ENCODE results near the gene TMUB2. TPM values are rescaled to one million over a fixed set of nuclear protein-coding genes. Genes with fewer than 3 reads are reported as not detected.

The TMUB2 gene
- total and polyA plus RNA-seq, 9 of the 15 experiments (the other 6 are each of a cell fraction or from before 2014, with no cell fraction given): 4.1 to 29.8 (median 16.3) TPM

DNA sequence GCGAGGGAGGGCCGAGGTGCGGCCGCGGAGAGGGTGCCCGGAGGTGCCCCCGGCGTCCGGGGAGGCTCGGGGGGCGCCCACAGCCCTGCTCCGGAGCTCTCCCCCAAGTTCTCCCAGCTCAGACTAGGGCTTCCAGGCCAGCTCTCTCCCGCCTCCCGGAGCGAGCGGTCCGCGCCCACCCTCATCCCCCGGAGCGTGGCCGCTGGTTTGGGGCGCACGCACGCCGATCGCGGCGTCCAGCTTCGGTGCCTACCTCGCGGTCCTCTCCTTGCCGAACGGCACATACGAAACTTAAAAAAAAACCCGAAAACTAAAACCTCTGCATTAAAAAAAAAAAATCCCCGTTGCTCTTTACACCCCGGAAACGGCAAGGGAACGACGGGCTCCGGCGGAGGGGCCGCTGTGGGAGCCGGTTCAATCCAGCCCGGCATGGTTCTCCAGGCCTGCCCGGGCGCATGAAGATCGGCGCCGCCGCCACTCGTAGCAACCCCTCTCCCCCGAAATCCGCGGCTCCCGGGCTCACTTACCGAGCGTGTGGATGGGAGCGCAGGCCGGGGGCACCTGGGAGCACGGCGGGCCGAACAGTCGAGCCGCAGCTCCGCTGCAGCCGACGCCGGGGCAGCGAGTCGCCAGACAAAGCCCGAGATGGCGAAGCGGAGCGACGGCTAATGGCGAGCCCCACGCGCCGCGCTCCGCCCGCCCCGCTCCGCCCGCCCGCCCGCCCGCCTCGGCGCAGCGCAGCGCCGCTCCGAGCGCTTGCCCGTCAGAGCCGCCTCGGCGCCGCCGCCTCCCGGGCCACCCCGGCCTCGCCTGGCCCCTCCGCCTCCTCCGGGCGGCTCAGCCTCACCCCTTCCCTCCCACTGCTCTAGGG, 33.7 kb downstream of the TMUB2 start (continued):
- no peak for TF ChIP-seq MEIS2 (IDR thresholded peaks at IDR 0.05; ENCODE audit: partially characterized antibody)
- no peak for TF ChIP-seq FIP1L1 (IDR thresholded peaks at IDR 0.05; ENCODE audit: low read depth, low read length, poor library complexity, severe bottlenecking)
- TF ChIP-seq HNRNPK (IDR thresholded peaks at IDR 0.05; ENCODE audit: low read depth, low read length, poor library complexity, severe bottlenecking): no peak
- no peak for TF ChIP-seq HNRNPLL (IDR thresholded peaks at IDR 0.05; ENCODE audit: low read depth, low read length, poor library complexity, severe bottlenecking)
- TF ChIP-seq, protein P1, sequence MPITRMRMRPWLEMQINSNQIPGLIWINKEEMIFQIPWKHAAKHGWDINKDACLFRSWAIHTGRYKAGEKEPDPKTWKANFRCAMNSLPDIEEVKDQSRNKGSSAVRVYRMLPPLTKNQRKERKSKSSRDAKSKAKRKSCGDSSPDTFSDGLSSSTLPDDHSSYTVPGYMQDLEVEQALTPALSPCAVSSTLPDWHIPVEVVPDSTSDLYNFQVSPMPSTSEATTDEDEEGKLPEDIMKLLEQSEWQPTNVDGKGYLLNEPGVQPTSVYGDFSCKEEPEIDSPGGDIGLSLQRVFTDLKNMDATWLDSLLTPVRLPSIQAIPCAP (CRISPR knock-in tag; IDR thresholded peaks at IDR 0.05; ENCODE audit: borderline replicate concordance): no peak
- peak; percentile 16; the same call in 1 of the 2 replicates for TF ChIP-seq ZBTB7A (IDR thresholded peaks at IDR 0.05; ENCODE audit: borderline replicate concordance, control insufficient read depth, low read depth, low read length)
- no peak for TF ChIP-seq RAD21 (CRISPR knock-in tag; conservative IDR thresholded peaks at IDR 0.05 in 1 of 2, IDR thresholded peaks at IDR 0.05 in 1 of 2)
- no peak for TF ChIP-seq RBM34 (IDR thresholded peaks at IDR 0.05; ENCODE audit: borderline replicate concordance, insufficient read depth, low read length)
- no peak for TF ChIP-seq NCOR1 (IDR thresholded peaks at IDR 0.05)
- no peak for TF ChIP-seq E2F8 (IDR thresholded peaks at IDR 0.05; ENCODE audit: low read depth, partially characterized antibody)
- no peak for TF ChIP-seq ZNF347 (CRISPR knock-in tag; IDR thresholded peaks at IDR 0.05; ENCODE audit: low read depth)
- no peak for TF ChIP-seq SLC30A9 (CRISPR knock-in tag; IDR thresholded peaks at IDR 0.05)
- TF ChIP-seq ATF7 (IDR thresholded peaks at IDR 0.05): 0 out of 2 replicates have a peak, but pooled peaks have one; percentile 30
- TF ChIP-seq ESRRB (CRISPR knock-in tag; IDR thresholded peaks at IDR 0.05; ENCODE audit: borderline replicate concordance): no peak
- no peak for TF ChIP-seq ZEB2 (IDR thresholded peaks at IDR 0.05)
- no peak for TF ChIP-seq IRF2 (CRISPR knock-in tag; IDR thresholded peaks at IDR 0.05)
- no peak for TF ChIP-seq ZNF143 (CRISPR knock-in tag; IDR thresholded peaks at IDR 0.05)
- TF ChIP-seq, protein P2, sequence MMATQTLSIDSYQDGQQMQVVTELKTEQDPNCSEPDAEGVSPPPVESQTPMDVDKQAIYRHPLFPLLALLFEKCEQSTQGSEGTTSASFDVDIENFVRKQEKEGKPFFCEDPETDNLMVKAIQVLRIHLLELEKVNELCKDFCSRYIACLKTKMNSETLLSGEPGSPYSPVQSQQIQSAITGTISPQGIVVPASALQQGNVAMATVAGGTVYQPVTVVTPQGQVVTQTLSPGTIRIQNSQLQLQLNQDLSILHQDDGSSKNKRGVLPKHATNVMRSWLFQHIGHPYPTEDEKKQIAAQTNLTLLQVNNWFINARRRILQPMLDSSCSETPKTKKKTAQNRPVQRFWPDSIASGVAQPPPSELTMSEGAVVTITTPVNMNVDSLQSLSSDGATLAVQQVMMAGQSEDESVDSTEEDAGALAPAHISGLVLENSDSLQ (IDR thresholded peaks at IDR 0.05): no peak
- TF ChIP-seq DDX20 (tag; IDR thresholded peaks at IDR 0.05; ENCODE audit: low read depth): no peak
- TF ChIP-seq ATF3 (IDR thresholded peaks at IDR 0.05): no peak
- TF ChIP-seq ATF3 (CRISPR knock-in tag; conservative IDR thresholded peaks at IDR 0.05): no peak

Data from K562 (cell line).